ENCODE data around the gene LTA.

Gene LTA

DNA sequence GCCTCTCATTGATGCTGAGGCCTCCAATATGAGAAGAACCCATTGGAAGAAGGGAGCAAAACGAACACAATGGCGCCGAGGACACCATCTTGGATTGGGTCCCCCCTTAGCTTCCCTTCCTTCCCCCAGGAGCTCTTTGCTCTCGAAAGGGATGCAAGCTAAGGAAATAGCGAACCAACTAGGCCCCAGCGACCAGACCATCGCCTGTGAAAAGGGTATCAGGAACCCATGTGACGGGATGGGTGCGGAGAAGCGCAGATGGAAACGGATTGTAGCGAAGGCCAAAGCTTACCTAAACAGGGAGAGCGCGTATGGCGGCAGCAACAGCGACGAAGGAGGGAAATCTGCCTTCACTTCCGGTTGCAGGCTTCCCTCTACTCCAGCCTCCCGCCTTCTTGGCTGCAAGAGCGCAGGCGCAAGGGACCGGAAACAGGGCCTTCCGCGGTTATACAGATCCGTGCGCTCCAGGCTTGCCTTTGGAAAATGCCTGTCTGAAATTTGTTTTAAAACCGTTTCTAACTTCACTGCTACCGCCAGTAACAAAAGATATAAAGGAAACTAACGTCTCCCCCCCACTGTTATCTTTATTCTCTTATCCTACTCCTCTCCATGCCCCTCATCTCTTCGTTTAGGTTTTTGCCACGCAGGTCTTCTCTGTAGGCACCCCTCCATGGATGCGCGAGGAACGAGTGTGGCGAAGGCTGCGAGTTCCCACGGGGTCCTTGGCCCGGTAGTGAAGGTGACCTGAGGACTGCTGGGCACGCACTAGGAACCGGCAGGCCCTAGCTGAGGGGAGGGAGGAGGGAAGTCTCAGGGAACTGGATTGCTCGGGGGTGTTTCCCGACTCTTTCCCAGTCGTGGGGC, 30.2 kb upstream of the LTA start, which contains the start of gene DDX39B:
DDX39B (minus strand) TSS at position 346 of the 864 bp plus-strand sequence. CDS start 1,471 bp downstream, outside the sequence.
- peak; percentile 90 for DNase-seq (ENCODE audit: low read depth)

DNA sequence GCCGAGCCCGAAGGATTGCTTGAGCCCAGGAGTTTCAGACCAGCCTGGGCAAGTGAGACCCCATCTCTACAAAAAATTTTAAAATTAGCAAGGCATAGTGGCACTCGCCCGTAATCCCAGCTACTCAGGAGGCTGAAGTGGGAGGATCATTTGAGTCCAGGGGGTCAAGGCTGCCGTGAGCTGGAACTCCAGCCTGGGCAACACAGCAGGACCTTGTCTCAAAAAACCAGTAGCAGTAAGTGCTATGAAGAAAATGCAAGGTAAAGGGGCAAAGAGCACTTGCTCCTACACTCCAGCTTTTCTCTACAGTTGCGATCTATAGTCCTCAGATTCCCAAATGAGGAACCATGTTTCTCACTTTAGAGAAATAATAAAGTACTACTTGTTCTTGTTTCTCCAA, 28.4 kb upstream of the LTA start:
- DNase-seq (ENCODE audit: low read depth), result no peak

DNA sequence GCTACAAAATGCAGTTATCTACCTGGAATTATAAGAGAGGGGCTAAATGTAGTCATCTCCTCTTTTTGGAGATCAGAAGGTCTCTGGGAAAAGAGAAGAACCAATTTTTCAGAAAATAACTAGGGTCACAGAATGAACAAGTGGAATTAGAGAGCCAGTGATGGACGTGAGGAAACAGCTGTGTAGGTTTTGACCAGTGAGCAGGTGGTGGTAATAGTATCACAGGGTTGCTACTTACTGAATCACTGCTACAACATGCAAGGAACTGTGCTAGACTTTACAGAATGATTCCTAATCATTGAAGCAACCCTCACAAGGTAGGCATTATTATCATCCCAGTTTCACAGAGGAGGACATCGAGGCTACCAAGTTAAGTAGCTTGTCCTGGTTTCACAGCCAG, 27.4 kb upstream of the LTA start:
- DNase-seq (ENCODE audit: low read depth), result no peak

DNA sequence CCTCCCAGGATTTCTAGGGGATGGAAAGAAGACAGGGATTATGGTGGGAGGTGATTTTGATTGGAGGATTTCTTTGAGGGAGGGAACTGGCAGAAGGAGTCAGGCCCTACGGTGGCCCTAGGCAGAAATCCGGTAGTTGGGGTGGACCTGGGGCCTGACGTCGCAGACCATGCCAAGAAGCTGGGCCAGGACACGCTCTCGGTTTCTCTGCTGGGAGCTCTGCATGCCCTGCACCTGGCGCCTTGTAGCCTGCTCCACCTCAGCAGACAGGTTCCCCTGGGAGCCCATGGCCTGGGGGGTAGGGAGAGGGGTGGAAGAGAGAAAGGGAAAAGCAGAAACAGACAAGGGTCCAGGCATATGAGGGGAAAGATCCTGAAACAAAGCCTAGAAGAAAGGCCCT, 26.8 kb upstream of the LTA start:
- DNase-seq (ENCODE audit: low read depth), result no peak

DNA sequence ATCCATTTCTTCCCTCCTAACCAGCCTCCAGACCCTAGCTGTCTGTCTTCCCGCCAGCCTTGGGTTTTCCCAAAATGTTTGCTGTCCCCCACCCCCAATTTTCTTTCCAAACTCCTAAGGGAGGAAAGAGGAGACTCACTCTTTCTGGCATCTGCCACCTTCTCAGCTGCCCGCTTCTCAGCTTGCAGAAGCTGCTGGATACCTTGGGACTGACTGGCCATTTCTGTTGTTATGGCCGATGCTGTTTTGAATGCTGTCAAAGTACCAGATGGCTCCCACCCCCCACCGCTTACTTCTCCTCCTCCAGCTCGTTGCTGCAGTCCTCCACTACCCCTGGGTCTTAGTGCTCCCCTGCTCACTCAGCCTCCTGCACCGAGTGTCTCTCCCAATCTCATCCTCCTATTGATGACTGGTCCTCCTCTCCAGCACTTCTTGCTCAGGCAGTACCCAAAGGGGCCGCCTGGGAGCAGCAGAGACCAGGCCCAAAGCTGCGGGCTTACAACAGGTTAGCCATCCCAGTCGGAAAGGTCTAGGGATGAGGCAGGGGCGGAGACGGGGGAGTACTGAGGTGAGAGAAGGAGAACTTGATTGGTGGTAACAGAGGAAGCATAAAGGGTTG, 25.6 kb upstream of the LTA start, which contains the start of gene ATP6V1G2:
ATP6V1G2 (minus strand) TSS at position 270 of the 619 bp plus-strand sequence; CDS start at position 221, 49 bp downstream.
- DNase-seq (ENCODE audit: low read depth), result peak; percentile 73

DNA sequence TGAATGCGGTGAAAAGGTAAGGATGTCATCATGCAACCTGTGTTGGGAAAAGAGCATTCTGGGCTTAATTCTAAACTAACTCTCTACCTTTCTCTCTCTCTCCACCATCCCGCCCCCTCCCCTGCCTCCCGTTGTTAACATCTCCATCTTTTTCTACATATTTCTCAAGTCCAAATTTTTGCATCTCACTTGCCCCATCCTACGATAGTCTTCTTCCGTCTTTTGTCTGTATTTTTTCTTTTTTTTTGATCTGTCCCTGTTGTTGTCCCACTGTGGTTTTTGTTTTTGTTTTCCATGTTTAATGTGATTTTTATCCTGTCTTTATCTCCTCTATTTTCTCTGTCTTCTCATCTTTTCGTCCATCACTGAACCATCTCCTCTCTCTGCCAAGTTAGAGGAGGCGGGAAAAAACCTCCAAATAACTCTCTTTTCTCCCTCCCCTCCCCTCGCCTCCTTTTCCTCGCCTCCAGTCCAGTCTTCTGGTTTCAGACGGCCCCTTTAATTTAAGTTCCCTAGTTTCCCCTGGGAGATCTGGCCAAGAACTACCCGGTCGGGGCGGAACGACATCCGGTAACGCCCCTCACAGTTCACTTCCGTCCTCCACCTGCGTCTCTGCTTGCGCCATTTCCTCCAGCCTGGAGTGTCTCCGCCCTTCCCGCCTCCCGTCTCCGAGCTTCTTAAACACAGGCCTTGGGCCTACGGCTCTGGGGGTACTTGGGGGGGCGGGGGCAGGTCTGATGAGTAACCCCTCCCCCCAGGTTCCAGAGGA, 24.9 kb upstream of the LTA start, which contains the start of gene NFKBIL1:
NFKBIL1 (plus strand) TSS at position 651 of the 769 bp plus-strand sequence; CDS start at position 738, 87 bp downstream.
- DNase-seq (ENCODE audit: low read depth), result peak; percentile 79

DNA sequence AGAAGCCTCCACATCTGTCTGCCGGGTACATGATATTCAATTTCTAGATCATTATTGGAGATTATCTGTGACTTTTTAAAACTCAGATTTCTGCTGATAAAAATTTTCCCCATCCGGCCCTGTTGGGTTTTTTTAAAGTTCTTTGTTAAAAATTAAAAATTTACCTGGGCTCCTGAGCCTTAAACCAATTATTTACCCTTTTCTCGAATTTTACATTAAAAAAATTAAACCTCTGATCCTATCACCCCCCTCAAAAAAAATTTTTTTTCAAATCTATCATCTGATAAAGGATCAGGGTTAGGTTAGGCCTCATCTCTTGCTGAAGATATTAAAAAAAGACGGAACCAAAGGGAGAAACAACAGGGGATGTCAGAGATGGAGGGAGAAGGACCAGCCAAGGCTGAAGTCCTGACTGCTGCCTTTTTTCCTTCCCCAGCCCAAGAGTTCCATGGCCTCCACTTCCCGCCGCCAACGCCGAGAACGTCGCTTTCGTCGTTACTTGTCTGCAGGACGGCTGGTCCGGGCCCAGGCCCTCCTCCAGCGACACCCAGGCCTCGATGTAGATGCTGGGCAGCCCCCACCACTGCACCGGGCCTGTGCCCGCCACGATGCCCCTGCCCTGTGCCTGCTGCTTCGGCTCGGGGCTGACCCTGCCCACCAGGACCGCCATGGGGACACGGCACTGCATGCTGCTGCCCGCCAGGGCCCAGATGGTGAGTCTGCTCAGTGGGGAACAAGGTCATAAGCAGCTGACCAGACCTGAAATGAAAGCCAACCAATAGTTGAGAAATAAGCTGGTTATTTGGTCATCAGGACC, 24.2 kb upstream of the LTA start:
- no peak for DNase-seq (ENCODE audit: low read depth)

DNA sequence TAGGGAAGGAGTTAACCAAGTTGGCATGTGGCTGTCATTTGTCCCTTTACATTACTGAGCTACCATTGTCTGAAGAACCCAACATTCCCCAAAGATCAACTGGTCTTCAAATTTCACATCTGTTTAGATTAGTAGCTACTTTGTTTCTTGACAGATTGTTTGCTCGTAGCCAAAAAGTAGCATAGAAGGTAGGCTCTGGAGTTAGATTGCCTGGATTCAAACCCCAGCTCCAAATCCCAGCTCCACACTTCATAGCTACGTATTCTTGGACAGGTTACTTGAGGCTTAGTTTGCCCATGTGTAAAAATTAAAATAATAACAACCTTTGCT, 23.6 kb upstream of the LTA start:
- no peak for DNase-seq (ENCODE audit: low read depth)

DNA sequence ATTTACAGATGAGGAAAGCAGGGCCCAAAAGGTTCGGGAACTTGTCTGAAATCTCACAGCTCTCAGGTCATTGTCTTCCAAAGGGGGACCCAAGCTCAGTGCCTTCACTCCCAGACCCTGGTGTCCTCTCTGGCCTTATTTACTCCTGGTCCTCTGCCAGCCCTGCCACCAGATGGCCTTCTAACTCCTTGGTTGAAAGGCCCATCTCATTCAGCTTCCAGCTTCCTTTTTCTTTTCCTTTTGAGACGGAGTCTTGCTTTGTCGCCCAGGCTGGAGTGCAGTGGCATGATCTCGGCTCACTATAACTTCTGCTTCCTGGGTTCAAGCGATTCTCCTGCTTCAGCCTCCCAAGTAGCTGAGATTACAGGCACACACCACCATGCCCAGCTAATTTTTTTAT, 20.7 kb upstream of the LTA start:
- DNase-seq (ENCODE audit: low read depth), result peak; percentile 47

DNA sequence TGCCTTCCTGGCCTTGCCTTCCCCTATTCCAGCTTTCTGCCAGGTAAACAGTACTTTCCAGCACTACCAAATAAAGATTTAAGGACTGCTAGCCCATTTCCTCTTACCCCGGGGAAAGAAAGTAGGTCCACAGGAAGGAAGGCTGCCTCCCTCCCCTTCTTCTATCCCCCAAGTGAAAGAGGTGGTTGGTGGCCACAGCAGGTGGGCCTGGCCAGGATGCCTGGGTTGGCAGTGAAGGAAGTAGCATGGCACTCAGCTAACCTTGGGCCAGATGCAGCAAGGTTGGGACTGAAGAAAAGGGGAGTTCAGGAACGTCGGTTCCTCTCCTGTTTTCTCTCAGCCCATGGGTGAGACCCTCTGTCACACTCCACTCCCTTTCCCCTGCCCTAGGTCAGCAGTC, 15.8 kb upstream of the LTA start:
- DNase-seq (ENCODE audit: low read depth), result no peak

DNA sequence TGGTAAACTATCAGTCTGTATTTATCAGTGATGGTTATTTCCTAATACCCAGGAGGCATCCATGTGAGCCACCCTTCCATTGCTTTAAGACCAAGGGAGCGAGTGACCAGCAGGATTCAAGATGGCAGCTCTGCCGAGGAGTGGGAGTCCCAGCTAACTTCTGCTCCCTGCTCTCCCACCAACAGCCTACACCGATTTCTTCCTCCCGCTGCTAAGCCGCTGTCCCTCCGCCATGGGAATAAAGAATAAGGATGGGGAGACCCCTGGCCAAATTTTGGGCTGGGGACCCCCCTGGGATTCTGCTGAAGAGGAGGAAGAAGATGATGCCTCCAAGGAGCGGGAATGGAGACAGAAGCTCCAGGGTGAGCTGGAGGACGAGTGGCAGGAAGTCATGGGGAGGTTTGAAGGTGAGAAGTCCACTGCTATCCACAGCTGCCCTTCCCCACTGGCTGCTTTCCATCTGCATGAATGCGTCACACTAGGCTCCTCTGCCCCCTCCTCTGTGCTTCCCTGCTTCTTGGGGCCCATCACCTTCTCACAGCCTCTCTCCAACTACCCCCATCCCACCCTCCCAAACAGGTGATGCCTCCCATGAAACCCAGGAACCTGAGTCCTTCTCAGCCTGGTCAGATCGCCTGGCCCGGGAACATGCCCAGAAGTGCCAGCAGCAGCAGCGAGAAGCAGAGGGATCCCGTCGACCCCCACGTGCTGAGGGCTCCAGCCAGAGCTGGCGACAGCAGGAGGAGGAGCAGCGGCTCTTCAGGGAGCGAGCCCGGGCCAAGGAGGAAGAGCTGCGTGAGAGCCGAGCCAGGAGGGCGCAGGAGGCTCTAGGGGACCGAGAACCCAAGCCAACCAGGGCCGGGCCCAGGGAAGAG, 14.4 kb upstream of the LTA start:
- DNase-seq (ENCODE audit: low read depth), result no peak

DNA sequence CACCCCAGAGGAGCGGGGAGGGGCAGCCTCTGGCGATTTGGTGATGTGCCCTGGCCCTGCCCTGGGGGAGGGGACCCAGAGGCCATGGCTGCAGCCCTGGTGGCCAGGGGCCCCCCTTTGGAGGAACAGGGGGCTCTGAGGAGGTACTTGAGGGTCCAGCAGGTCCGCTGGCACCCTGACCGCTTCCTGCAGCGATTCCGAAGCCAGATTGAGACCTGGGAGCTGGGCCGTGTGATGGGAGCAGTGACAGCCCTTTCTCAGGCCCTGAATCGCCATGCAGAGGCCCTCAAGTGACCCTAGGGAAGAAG, 13.8 kb upstream of the LTA start:
- no peak for DNase-seq (ENCODE audit: low read depth)

DNA sequence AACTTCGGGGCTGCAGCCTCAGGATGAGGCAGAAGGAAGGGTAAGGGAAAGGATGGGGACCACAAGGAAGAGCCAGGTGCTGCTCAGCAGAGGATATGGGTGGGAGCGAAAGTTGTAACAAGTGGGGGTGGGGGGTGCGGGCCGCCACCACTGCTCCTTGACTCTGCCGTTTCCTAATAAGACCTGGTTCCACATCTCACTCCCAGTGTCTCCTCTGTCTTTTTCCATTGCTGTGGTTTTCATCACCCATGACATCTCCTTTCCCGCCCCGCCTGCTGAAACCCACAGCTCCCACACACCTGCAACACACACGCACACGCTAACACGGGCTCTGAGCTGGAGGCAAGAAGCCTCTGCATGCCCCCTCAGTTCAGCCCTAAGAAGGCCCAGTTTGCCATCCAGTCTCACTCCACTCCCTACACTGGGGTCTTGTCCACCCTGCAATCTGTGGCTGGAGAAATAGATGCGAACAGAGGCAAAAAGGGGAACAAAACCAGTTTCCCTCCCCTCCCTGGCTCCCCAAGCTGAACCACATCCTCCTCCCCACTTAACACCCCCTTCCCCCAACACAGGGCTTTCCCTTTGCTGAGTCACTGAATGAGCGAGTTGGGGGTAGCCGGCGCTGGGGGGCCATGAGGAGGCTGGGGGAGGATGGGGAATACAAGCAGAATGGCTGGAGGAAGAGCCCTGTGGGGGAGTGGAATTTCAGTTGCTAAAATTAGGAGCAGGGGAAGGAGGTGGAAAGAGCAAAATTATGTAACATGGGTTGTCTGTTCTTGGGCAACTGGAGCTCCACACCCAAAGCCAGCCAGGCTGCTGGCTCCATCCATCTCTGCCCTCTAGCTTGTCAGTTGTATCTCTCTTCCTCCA, 13.2 kb upstream of the LTA start:
- DNase-seq (ENCODE audit: low read depth), result peak; percentile 51

DNA sequence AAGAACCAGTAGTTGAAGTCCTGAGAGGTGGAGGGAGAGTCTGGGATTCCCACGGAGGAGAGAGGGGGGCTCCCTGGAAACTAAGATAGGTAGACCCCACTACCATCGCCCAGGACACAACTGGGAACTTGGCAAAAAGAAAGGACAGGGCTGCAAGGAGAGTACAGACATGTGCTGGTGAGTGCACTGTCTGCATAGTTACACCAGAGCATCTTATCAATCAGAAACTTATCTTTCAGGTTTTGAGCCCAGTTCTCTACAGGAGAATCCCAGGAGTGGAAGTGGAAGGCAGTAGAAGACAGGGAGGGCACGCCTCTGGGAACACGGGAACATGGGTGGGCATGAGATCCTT, 12.5 kb upstream of the LTA start:
- no peak for DNase-seq (ENCODE audit: low read depth)

DNA sequence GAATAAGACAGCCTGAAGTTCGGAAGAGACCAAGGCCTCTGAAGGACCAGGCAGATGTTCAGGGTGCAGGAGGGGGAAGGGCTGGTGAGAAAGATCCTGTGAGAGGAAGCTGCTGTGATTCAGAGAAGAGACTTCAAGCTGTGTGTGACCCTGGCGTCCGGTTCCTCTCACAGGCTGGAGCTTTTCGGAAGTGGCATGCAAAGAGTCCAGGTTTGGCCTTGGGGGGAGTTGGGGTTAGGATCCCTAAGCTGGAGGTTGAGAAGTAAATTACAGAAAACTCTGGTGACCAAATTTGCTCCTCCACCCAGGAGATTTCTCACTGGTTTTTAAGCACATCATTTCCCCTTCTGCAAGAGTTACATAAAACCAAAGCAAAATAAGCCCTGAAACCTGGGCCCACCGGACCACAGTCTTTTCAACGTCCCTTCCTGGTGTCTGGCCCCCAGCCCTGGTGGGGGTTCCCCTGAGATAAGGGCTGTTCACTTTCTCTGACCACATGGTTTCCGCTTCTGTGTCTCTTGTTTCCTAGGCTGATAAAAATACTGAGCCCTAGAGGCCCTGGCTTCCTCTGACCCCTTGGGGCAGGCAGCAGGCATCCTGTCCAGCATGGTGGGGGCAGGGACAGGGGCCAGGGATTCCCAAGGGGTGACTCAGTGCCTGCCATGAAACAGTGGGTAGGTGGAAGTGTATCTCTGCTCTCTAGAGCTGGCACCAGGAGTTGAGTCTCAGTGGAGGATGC, 12.0 kb upstream of the LTA start:
- DNase-seq (ENCODE audit: low read depth), result peak; percentile 29

DNA sequence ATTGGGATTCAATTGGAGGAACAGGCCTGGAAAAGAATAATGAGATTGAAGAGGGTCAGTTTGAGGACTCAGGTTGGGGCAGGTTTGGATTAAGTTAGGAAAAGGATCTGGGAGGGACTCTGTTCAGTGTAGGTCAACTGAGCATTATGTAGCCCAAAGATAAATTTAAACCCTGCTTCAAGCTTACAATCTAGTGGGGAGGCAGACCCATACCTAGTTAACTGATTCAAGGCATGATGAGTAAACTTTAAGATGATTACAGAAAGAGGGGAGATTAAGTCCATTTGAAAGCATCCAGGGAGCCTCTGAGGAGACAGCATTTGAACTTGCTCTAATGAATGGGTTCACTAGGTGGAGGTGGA, 11.4 kb upstream of the LTA start:
- no peak for DNase-seq (ENCODE audit: low read depth)

DNA sequence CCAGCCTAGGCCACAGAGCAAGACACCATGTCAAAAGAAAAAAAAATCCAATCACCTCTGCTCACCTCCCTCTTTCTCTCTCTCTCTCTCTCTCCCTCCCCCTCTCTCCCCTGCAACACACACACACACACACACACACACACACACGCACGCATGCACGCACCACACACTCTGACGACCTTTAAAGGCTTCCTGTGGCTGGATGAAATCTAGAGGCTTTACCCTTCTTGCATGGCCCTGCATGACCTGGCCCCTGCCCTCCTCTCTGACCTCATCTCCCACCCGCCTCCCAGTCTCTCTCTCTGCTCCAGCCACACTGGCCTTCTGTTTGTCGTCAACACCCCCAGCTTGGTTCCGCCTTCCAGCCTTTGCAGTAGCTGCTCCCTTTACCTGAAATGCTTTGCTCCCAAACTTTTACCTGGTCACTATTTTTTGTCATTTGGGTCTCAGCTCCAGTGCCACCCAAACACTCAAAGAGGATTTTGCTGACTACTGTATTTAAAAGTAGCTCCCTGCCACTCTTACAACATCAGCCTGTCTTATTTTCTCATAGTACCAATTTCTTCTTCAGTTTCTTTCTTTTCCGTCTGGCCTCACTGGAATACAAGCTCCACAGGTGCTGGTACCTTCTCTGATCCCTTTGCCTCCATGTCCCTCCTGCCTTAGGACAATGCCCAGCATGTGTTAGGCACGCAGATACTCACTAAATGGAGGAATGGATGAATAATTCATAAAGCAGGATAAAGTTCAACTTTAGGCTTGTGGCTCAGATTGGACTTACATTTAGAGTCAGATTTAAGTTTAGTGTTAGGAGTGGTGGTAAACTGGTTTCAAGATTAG, 4.3 kb upstream of the LTA start:
- no peak for DNase-seq (ENCODE audit: low read depth)

DNA sequence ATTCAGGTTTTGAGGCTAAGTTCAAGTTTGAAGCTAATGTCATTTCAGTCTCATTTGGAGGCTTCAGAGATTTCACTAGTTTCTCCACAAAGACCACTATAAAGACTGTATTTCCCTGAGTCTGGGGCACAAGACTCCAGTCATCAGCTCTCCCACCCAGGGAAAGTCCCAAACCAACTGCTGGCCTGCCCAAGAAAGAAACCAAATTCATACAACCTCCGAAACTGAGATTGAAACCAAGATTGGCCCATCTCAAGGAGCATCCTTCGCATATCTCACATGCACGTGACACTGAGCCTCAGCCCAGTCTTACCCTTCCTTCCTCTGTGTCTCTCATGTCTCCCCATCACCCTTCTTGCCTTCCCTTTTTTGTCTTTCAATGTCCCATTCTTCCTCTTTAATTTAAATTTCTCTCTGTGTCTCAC, 3.5 kb upstream of the LTA start:
- DNase-seq (ENCODE audit: low read depth), result peak; percentile 32
